Measurements from ENCODE around the gene ZMYND10. TPM values are rescaled to one million over a fixed set of nuclear protein-coding genes. Genes with fewer than 3 reads are reported as not detected.

ZMYND10 gene
- total RNA-seq, 1 experiment from 2014 or later: 0.67 TPM

DNA sequence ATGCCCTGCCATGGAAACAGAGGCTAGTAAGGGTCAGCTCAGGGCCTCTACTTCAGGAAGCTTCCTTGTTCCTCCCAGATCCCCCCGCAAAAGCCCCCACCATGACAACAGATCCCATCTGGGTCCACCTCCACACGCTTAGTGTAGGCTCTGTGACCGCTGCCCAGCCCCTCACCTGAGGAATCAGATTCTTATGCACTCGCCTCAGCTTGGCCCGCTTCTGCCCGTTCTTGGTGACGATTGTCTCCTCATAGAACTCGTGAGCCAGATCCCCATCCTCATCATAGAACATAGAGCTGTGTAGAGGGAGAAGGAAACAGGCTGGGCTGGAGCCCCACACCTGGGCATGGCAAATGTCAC, 19.4 kb downstream of the ZMYND10 start:
- ChIA-PET POLR2A (ENCODE audit: low non-redundant PET) (no interaction called here), CTCF (no interaction called here)
- Histone ChIP-seq H3K36me3 (ENCODE audit: insufficient read depth, low read length, poor library complexity, severe bottlenecking) (peaks cover 7% of the 10 kb centered on the region), H3K27ac (ENCODE audit: low read depth, low read length, poor library complexity, severe bottlenecking) (no peak overlapping the region), H3K9me3 (ENCODE audit: low read depth, low read length, poor library complexity, severe bottlenecking) (no peaks in the 10 kb centered on the region), H3K27me3 (replicated peaks; ENCODE audit: insufficient read depth, low read depth, low read length, poor library complexity) (no peaks in the 10 kb centered on the region), H3K4me3 (ENCODE audit: low read depth, low read length, poor library complexity, severe bottlenecking) (no peak overlapping the region), H3K4me1 (ENCODE audit: insufficient read depth, low read length, poor library complexity, severe bottlenecking) (peaks cover 3% of the 10 kb centered on the region)
- BruUV-seq (replicated peaks): no TSS peak
- no peak for DNase-seq (ENCODE audit: low spot score)
- intact Hi-C loops (cut with micrococcal nuclease; ENCODE audit: unreplicated experiment): no loop called here
- TF ChIP-seq, protein P1, sequence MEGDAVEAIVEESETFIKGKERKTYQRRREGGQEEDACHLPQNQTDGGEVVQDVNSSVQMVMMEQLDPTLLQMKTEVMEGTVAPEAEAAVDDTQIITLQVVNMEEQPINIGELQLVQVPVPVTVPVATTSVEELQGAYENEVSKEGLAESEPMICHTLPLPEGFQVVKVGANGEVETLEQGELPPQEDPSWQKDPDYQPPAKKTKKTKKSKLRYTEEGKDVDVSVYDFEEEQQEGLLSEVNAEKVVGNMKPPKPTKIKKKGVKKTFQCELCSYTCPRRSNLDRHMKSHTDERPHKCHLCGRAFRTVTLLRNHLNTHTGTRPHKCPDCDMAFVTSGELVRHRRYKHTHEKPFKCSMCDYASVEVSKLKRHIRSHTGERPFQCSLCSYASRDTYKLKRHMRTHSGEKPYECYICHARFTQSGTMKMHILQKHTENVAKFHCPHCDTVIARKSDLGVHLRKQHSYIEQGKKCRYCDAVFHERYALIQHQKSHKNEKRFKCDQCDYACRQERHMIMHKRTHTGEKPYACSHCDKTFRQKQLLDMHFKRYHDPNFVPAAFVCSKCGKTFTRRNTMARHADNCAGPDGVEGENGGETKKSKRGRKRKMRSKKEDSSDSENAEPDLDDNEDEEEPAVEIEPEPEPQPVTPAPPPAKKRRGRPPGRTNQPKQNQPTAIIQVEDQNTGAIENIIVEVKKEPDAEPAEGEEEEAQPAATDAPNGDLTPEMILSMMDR (conservative IDR thresholded peaks at IDR 0.05; ENCODE audit: low read depth, low read length): no peak
- no peak for TF ChIP-seq EZH2 (IDR thresholded peaks at IDR 0.05; ENCODE audit: borderline replicate concordance, low read depth, low read length, poor library complexity, severe bottlenecking)

DNA sequence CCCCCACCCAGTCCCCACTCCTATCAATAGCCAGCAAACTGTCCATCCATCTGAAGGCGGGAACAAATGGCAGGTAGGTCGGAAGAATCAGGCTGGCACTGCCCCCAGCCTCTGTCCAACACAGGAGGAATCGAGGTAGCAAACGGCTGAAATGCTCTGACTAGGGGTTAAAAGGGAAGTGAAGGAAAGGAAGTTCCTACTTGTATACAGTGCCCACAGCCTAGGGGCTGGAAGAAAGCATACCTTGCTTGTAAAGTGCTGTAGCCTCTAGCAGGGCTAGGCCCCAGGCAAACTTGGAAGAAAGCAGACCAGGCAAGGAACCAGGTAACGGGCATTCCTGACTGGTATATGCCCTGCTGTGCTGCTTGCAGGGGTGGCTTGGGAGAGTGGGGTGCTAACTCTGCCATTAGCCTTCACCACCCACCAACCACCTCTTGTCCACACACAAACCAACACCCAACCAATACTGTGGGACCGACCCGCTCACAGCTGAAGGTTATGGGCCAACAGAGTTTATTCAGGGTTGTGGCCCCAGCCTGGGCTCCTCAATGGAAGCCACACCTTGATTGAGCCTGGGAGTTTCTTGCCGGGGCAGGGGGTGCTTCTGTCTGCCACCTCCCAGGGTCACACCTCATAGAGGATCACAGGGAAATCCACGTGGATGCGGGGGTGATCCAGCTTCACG, 19.9 kb downstream of the ZMYND10 start:
- Histone ChIP-seq H3K27ac (ENCODE audit: low read depth, low read length, poor library complexity, severe bottlenecking) (no peak overlapping the region), H3K4me3 (ENCODE audit: low read depth, low read length, poor library complexity, severe bottlenecking) (no peak overlapping the region), H3K4me1 (ENCODE audit: insufficient read depth, low read length, poor library complexity, severe bottlenecking) (peaks cover 3% of the 10 kb centered on the region), H3K27me3 (replicated peaks; ENCODE audit: insufficient read depth, low read depth, low read length, poor library complexity) (no peaks in the 10 kb centered on the region), H3K36me3 (ENCODE audit: insufficient read depth, low read length, poor library complexity, severe bottlenecking) (peaks cover 1% of the 10 kb centered on the region), H3K9me3 (ENCODE audit: low read depth, low read length, poor library complexity, severe bottlenecking) (no peaks in the 10 kb centered on the region)
- no TSS peak for BruUV-seq (replicated peaks)
- intact Hi-C loops (cut with micrococcal nuclease; ENCODE audit: unreplicated experiment): no loop called here
- ChIA-PET POLR2A (ENCODE audit: low non-redundant PET) (no interaction called here), CTCF (no interaction called here)
- no peak for DNase-seq (ENCODE audit: low spot score)
- no peak for TF ChIP-seq EZH2 (IDR thresholded peaks at IDR 0.05; ENCODE audit: borderline replicate concordance, low read depth, low read length, poor library complexity, severe bottlenecking)
- TF ChIP-seq, protein P1 (conservative IDR thresholded peaks at IDR 0.05; ENCODE audit: low read depth, low read length): no peak

GRCh38 chr3:50325113-50325480, 20.4 kb downstream of the ZMYND10 start:
- Histone ChIP-seq H3K4me3 (ENCODE audit: low read depth, low read length, poor library complexity, severe bottlenecking) (no peak overlapping the region), H3K4me1 (ENCODE audit: insufficient read depth, low read length, poor library complexity, severe bottlenecking) (peaks cover 3% of the 10 kb centered on the region), H3K9me3 (ENCODE audit: low read depth, low read length, poor library complexity, severe bottlenecking) (no peaks in the 10 kb centered on the region), H3K36me3 (ENCODE audit: insufficient read depth, low read length, poor library complexity, severe bottlenecking) (no peaks in the 10 kb centered on the region), H3K27ac (ENCODE audit: low read depth, low read length, poor library complexity, severe bottlenecking) (no peak overlapping the region), H3K27me3 (replicated peaks; ENCODE audit: insufficient read depth, low read depth, low read length, poor library complexity) (no peaks in the 10 kb centered on the region)
- intact Hi-C loops (cut with micrococcal nuclease; ENCODE audit: unreplicated experiment): no loop called here
- no peak for DNase-seq (ENCODE audit: low spot score)
- ChIA-PET POLR2A (ENCODE audit: low non-redundant PET) (no interaction called here), CTCF (no interaction called here)
- no TSS peak for BruUV-seq (replicated peaks)
- TF ChIP-seq EZH2 (IDR thresholded peaks at IDR 0.05; ENCODE audit: borderline replicate concordance, low read depth, low read length, poor library complexity, severe bottlenecking): no peak
- TF ChIP-seq, protein P1 (conservative IDR thresholded peaks at IDR 0.05; ENCODE audit: low read depth, low read length): no peak

Measured in A673 (cell line).